ENCODE data around the gene MXI1.
"Not testable (repeated sequence)": the region's sequence is repeated elsewhere in the genome, so short reads cannot be mapped to it uniquely, and the experiment has no call there.

MXI1 gene

GRCh38 chr10:110265573-110266193 is 58.3 kb downstream of the MXI1 start:
- TF ChIP-seq CTCF (IDR thresholded peaks at IDR 0.05; ENCODE audit: low read depth, low read length, missing control alignments), result no peak
- no peak for DNase-seq (ENCODE audit: extremely low read depth, low read depth)
- no peak overlapping the region for H3K4me3 ChIP-seq (replicated peaks; ENCODE audit: low read depth, low read length)

- TF ChIP-seq CTCF (IDR thresholded peaks at IDR 0.05; ENCODE audit: low read depth, low read length, missing control alignments), result no peak
- no peak overlapping the region for H3K4me3 ChIP-seq (replicated peaks; ENCODE audit: low read depth, low read length)
- DNase-seq (ENCODE audit: extremely low read depth, low read depth), result no peak
Observed at GRCh38 chr10:110267276-110267675, 59.9 kb downstream of the MXI1 start.

- no peak for TF ChIP-seq CTCF (IDR thresholded peaks at IDR 0.05; ENCODE audit: low read depth, low read length, missing control alignments)
Observed at GRCh38 chr10:110268442-110268841, 61.0 kb downstream of the MXI1 start.

GRCh38 chr10:110268971-110269370 is 61.6 kb downstream of the MXI1 start:
- H3K4me3 ChIP-seq (replicated peaks; ENCODE audit: low read depth, low read length), result no peak overlapping the region
- TF ChIP-seq CTCF (IDR thresholded peaks at IDR 0.05; ENCODE audit: low read depth, low read length, missing control alignments), result no peak
- DNase-seq (ENCODE audit: extremely low read depth, low read depth), result no peak

More at GRCh38 chr10:110268442-110268841, 61.0 kb downstream of the MXI1 start:
- DNase-seq (ENCODE audit: extremely low read depth, low read depth), result no peak
- no peak overlapping the region for H3K4me3 ChIP-seq (replicated peaks; ENCODE audit: low read depth, low read length)

GRCh38 chr10:110269374-110270318 is 62.2 kb downstream of the MXI1 start:
- DNase-seq (ENCODE audit: extremely low read depth, low read depth), result no peak
- H3K4me3 ChIP-seq (replicated peaks; ENCODE audit: low read depth, low read length), result no peak overlapping the region
- TF ChIP-seq CTCF (IDR thresholded peaks at IDR 0.05; ENCODE audit: low read depth, low read length, missing control alignments), result no peak

GRCh38 chr10:110272995-110273394 is 65.6 kb downstream of the MXI1 start:
- H3K4me3 ChIP-seq (replicated peaks; ENCODE audit: low read depth, low read length); DNase-seq (ENCODE audit: extremely low read depth, low read depth): not testable (repeated sequence)

- TF ChIP-seq CTCF (IDR thresholded peaks at IDR 0.05; ENCODE audit: low read depth, low read length, missing control alignments), result no peak
- no peak overlapping the region for H3K4me3 ChIP-seq (replicated peaks; ENCODE audit: low read depth, low read length)
- no peak for DNase-seq (ENCODE audit: extremely low read depth, low read depth)
Observed at GRCh38 chr10:110273474-110273873, 66.1 kb downstream of the MXI1 start.

Data from HFF-Myc (cell line).